ENCODE measurements around the gene MIEN1.
"Not testable (repeated sequence)": the region's sequence is repeated elsewhere in the genome, so short reads cannot be mapped to it uniquely, and the experiment has no call there.

Gene MIEN1

DNA sequence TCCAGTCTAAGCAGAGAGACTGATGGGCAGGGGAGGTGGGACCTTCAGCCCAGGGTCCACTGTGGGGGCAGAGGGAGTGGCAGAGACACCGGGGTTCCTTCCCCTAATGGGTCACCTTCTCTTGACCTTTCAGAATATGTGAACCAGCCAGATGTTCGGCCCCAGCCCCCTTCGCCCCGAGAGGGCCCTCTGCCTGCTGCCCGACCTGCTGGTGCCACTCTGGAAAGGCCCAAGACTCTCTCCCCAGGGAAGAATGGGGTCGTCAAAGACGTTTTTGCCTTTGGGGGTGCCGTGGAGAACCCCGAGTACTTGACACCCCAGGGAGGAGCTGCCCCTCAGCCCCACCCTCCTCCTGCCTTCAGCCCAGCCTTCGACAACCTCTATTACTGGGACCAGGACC, 2.8 kb downstream of the MIEN1 start:
- TF ChIP-seq, protein P1, sequence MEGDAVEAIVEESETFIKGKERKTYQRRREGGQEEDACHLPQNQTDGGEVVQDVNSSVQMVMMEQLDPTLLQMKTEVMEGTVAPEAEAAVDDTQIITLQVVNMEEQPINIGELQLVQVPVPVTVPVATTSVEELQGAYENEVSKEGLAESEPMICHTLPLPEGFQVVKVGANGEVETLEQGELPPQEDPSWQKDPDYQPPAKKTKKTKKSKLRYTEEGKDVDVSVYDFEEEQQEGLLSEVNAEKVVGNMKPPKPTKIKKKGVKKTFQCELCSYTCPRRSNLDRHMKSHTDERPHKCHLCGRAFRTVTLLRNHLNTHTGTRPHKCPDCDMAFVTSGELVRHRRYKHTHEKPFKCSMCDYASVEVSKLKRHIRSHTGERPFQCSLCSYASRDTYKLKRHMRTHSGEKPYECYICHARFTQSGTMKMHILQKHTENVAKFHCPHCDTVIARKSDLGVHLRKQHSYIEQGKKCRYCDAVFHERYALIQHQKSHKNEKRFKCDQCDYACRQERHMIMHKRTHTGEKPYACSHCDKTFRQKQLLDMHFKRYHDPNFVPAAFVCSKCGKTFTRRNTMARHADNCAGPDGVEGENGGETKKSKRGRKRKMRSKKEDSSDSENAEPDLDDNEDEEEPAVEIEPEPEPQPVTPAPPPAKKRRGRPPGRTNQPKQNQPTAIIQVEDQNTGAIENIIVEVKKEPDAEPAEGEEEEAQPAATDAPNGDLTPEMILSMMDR (conservative IDR thresholded peaks at IDR 0.05; ENCODE audit: low read length), result no peak
- no peak for DNase-seq (ENCODE audit: low read depth)
- no peak overlapping the region for H3K4me3 ChIP-seq (ENCODE audit: low read length)

DNA sequence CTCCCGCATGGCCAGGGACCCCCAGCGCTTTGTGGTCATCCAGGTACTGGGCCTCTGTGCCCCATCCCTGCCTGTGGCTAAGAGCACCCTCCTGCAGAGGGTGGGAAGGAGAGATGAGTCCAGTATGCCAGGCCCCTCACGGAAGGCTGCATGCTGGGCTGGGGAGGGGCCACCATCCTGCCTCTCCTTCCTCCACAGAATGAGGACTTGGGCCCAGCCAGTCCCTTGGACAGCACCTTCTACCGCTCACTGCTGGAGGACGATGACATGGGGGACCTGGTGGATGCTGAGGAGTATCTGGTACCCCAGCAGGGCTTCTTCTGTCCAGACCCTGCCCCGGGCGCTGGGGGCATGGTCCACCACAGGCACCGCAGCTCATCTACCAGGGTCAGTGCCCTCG, 3.7 kb downstream of the MIEN1 start:
- TF ChIP-seq, protein P1 (conservative IDR thresholded peaks at IDR 0.05; ENCODE audit: low read length), result no peak
- no peak overlapping the region for H3K4me3 ChIP-seq (ENCODE audit: low read length)
- DNase-seq (ENCODE audit: low read depth), result no peak

DNA sequence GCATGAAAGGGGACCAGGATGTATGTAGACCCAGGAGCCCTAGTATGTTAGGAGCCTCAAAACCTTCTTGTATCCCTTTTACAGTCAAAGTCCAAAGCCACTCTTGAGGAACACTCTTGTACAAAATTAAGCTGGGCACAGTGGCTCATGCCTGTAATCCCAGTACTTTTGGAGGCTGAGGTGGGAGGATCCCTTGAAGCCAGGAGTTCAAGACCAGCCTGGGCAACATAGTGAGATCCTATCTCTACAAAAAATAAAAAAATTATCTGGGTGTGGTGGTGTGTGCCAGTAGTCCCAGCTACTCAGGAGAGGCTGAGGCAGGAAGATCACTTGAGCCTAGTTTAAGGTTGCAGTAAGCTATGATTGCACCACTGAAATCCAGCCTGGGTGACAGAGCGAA, 4.4 kb downstream of the MIEN1 start:
- not testable (repeated sequence) for H3K4me3 ChIP-seq (ENCODE audit: low read length); DNase-seq (ENCODE audit: low read depth)

DNA sequence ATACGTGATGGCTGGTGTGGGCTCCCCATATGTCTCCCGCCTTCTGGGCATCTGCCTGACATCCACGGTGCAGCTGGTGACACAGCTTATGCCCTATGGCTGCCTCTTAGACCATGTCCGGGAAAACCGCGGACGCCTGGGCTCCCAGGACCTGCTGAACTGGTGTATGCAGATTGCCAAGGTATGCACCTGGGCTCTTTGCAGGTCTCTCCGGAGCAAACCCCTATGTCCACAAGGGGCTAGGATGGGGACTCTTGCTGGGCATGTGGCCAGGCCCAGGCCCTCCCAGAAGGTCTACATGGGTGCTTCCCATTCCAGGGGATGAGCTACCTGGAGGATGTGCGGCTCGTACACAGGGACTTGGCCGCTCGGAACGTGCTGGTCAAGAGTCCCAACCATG, 5.6 kb downstream of the MIEN1 start:
- no peak for DNase-seq (ENCODE audit: low read depth)
- TF ChIP-seq, protein P1 (conservative IDR thresholded peaks at IDR 0.05; ENCODE audit: low read length), result no peak
- no peak overlapping the region for H3K4me3 ChIP-seq (ENCODE audit: low read length)

DNA sequence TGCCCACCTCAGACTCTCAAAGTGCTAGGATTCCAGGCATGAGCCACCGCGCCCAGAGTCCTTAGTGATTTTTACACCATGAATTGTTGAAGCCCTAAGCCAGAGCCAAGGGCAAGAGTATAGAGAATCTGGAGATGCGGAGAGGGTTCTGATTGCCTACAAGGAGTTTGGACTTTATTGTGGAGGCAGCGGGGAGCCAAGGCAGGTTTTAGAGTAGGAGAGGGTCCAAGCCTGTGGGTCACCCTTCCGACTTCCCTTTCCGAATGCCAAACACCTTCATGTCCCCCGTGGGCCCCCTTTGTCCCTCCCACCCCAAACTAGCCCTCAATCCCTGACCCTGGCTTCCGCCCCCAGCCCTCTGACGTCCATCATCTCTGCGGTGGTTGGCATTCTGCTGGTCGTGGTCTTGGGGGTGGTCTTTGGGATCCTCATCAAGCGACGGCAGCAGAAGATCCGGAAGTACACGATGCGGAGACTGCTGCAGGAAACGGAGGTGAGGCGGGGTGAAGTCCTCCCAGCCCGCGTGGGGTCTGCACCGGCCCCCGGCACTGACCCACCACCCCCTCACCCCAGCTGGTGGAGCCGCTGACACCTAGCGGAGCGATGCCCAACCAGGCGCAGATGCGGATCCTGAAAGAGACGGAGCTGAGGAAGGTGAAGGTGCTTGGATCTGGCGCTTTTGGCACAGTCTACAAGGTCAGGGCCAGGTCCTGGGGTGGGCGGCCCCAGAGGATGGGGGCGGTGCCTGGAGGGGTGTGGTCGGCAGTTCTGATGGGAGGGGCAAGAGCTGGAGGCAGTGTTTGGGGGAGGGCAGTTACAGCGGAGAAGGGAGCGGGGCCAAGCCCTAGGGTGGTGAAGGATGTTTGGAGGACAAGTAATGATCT, 7.1 kb downstream of the MIEN1 start:
- DNase-seq (ENCODE audit: low read depth), result no peak
- H3K4me3 ChIP-seq (ENCODE audit: low read length), result no peak overlapping the region
- TF ChIP-seq, protein P1 (conservative IDR thresholded peaks at IDR 0.05; ENCODE audit: low read length), result no peak

DNA sequence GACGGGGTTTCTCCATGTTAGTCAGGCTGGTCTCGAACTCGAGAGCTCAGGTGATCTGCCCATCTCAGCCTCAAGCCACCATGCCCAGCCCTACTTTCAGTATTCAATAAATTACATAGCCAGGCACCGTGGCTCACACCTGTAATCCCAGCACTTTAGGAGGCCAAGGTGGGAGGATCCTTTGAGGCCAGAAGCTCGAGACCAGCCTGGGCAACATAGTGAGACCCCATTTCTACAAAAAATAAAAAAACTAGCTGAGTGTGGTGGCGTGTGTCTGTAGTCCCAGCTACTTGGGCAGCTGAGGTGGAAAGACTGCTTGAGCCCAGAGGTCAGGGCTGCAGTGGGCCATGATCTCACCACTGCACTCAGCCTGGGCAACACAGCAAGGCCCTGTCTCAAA, 8.2 kb downstream of the MIEN1 start:
- TF ChIP-seq, protein P1 (conservative IDR thresholded peaks at IDR 0.05; ENCODE audit: low read length), result no peak
- no peak for DNase-seq (ENCODE audit: low read depth)
- no peak overlapping the region for H3K4me3 ChIP-seq (ENCODE audit: low read length)

DNA sequence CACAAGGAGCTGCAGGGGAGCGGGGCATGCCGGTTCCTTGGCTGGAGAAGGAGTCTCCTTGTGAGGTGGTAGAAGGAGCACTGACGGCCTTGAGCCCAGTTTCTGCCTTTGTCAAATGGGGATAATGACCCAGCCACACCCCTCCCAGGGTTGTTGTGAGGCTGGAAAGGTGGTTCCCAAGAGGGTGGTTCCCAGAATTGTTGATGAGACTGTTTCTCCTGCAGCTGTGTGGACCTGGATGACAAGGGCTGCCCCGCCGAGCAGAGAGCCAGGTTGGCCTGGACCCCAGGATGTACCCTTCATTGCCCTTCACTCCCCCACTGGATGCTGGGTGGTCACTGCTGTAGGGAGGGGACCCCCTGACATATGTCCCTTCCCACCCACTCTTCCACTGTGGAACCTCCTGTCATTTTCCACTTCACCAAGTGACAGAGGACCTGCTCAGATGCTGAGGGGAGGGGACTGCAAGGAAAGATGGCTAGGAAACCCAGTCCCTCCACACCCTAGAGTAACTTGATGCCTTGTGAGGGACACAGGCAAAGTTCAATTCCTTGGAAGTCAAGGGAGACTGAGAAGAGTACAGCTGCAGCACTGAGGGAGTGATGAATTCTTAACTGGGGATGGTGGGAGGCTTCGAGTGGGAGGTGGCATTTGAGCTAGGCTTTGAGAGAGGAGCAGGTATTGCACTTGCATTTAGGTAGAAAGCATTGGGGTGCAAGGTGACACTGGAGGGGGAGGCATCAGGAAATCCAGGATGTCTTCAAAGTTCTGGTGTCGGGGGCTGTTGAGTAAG, 10.6 kb downstream of the MIEN1 start:
- no peak overlapping the region for H3K4me3 ChIP-seq (ENCODE audit: low read length)
- no peak for DNase-seq (ENCODE audit: low read depth)
- TF ChIP-seq, protein P1 (conservative IDR thresholded peaks at IDR 0.05; ENCODE audit: low read length), result no peak

All from AG10803 (cell line).